Liver (tissue), 9 donors: Measurements from ENCODE around the gene FMO2. TPM values are rescaled to one million over a fixed set of nuclear protein-coding genes. Genes with fewer than 3 reads are reported as not detected.

Source experiments
- DNase-seq: peaks from one replicate; pipeline ENCODE4 v3.0.0-alpha.2; 2017; ENCODE audit warnings: low spot score
- H3K27ac ChIP-seq, 2 donors: one replicate each; pipeline ENCODE4 v1.7.0; 2013; ENCODE audit warnings: inconsistent platforms in 2 of 2, low read length in 2 of 2, control low read depth in 1 of 2, low read depth in 1 of 2, mild to moderate bottlenecking in 1 of 2
- H3K27me3 ChIP-seq, 4 donors: one replicate each; pipeline versions ENCODE4 v1.6.1 to v1.7.0; 2013; ENCODE audit warnings: low read length in 3 of 4, inconsistent platforms in 1 of 4, mild to moderate bottlenecking in 1 of 4, moderate library complexity in 1 of 4; ENCODE audit not compliant: control insufficient read depth in 4 of 4, insufficient read depth in 4 of 4
- H3K36me3 ChIP-seq, 4 donors: one replicate each; pipeline versions ENCODE4 v1.6.1 to v1.7.0; 2013; ENCODE audit warnings: low read length in 3 of 4, mild to moderate bottlenecking in 3 of 4, low read depth in 1 of 4, moderate library complexity in 1 of 4; ENCODE audit not compliant: control insufficient read depth in 4 of 4, insufficient read depth in 3 of 4
- H3K4me1 ChIP-seq, 4 donors: one replicate each; pipeline versions ENCODE4 v1.6.1 to v1.7.0; 2013; ENCODE audit warnings: low read length in 3 of 4, mild to moderate bottlenecking in 3 of 4, moderate library complexity in 1 of 4; ENCODE audit not compliant: control insufficient read depth in 4 of 4, insufficient read depth in 4 of 4
- H3K4me3 ChIP-seq, 3 donors: one replicate each; pipeline versions ENCODE4 v1.6.1 to v1.7.0; 2013; ENCODE audit warnings: low read length in 3 of 3, control low read depth in 1 of 3, low read depth in 1 of 3, mild to moderate bottlenecking in 1 of 3
- H3K9ac ChIP-seq, 2 donors: one replicate each; pipeline ENCODE4 v1.7.0; 2013; ENCODE audit warnings: low read length in 2 of 2, mild to moderate bottlenecking in 2 of 2, moderate library complexity in 2 of 2, control low read depth in 1 of 2, low read depth in 1 of 2
- H3K9me3 ChIP-seq, 4 donors: one replicate each; pipeline versions ENCODE4 v1.6.1 to v1.7.0; 2013; ENCODE audit warnings: low read length in 3 of 4; ENCODE audit not compliant: control insufficient read depth in 4 of 4
- ATF3 ChIP-seq: IDR thresholded peaks from 2 replicates; pipeline ENCODE4 v1.6.1; 2016; ENCODE audit warnings: antibody characterized with exemption
- EGR1 ChIP-seq, 2 donors: IDR thresholded peaks; 2 replicates each; pipeline ENCODE4 v1.6.1; 2016 to 2018; ENCODE audit warnings: antibody characterized with exemption in 2 of 2, low read depth in 2 of 2
- FOXA1 ChIP-seq: IDR thresholded peaks from 2 replicates; pipeline ENCODE4 v1.6.1; 2016; ENCODE audit warnings: antibody characterized with exemption
- FOXA2 ChIP-seq: IDR thresholded peaks from 2 replicates; pipeline ENCODE4 v1.6.1; 2016; ENCODE audit warnings: antibody characterized with exemption
- GABPA ChIP-seq, 2 donors: IDR thresholded peaks in 1 of 2; conservative IDR thresholded peaks in 1 of 2; 2 replicates each; pipeline ENCODE4 v1.6.1; 2016; ENCODE audit warnings: antibody characterized with exemption in 2 of 2, mild to moderate bottlenecking in 1 of 2, moderate library complexity in 1 of 2
- HNF4A ChIP-seq, 2 donors: conservative IDR thresholded peaks; 2 replicates each; pipeline ENCODE4 v1.6.1; 2016; ENCODE audit warnings: antibody characterized with exemption in 2 of 2, mild to moderate bottlenecking in 2 of 2
- HNF4G ChIP-seq: IDR thresholded peaks from 2 replicates; pipeline ENCODE4 v1.6.1; 2016; ENCODE audit warnings: antibody characterized with exemption
- JUND ChIP-seq, 2 donors: IDR thresholded peaks; 2 replicates each; pipeline ENCODE4 v1.6.1; 2016; ENCODE audit warnings: antibody characterized with exemption in 2 of 2
- NR2F2 ChIP-seq: IDR thresholded peaks from 2 replicates; pipeline ENCODE4 v1.6.1; 2016; ENCODE audit warnings: antibody characterized with exemption
- RAD21 ChIP-seq, 2 donors: IDR thresholded peaks; 2 replicates each; pipeline ENCODE4 v1.6.1; 2016; ENCODE audit warnings: antibody characterized with exemption in 2 of 2, mild to moderate bottlenecking in 2 of 2
- REST ChIP-seq: IDR thresholded peaks from 2 replicates; pipeline ENCODE4 v1.6.1; 2016; ENCODE audit warnings: antibody characterized with exemption, mild to moderate bottlenecking
- RXRA ChIP-seq, 2 donors: IDR thresholded peaks; 2 replicates each; pipeline ENCODE4 v1.6.1; 2017 to 2018; ENCODE audit warnings: antibody characterized with exemption in 2 of 2, mild to moderate bottlenecking in 1 of 2
- SP1 ChIP-seq: IDR thresholded peaks from 2 replicates; pipeline ENCODE4 v1.6.1; 2018; ENCODE audit warnings: antibody characterized with exemption, mild to moderate bottlenecking
- TAF1 ChIP-seq: conservative IDR thresholded peaks from 2 replicates; pipeline ENCODE4 v1.6.1; 2016; ENCODE audit warnings: antibody characterized with exemption, mild to moderate bottlenecking
- YY1 ChIP-seq: IDR thresholded peaks from 2 replicates; pipeline ENCODE4 v1.6.1; 2016; ENCODE audit warnings: antibody characterized with exemption, mild to moderate bottlenecking
- WGBS: extraction: QIAGEN DNeasy Blood & Tissue Kit; methylation state at CpG from one replicate; pipeline ENCODE4 v1.1.7; 2013; 5-methylcytosine and 5-hydroxymethylcytosine counted together
- polyA plus RNA-seq, 2 donors: library from polyadenylated mRNA; stranded (reverse) in 1 of 2; unstranded in 1 of 2; fragments of 200-250 nt in 1 of 2; fragments of >200 nt in 1 of 2; fragmentation: Nextera tagmentation in 1 of 2; extraction: Ambion mirVana in 1 of 2; gene quantifications; one replicate each; pipeline versions ENCODE4 v1.2.1 to v1.2.3, GENCODE V29; 2013 to 2015
- total RNA-seq, 2 donors: library from RNA; depleted of rRNA; stranded (reverse); fragments of >200 nt; gene quantifications; one replicate each; pipeline ENCODE4 v1.2.3, GENCODE V29; 2014
- TF ChIP-seq, protein P1 (sequence below): IDR thresholded peaks from 2 replicates; pipeline ENCODE4 v1.6.1; 2016; ENCODE audit warnings: antibody characterized with exemption
- TF ChIP-seq, protein P2 (sequence below): IDR thresholded peaks from 2 replicates; pipeline ENCODE4 v1.6.1; 2016; ENCODE audit warnings: antibody characterized with exemption
- TF ChIP-seq, protein P3 (sequence below): fragments of 150-350 bp; IDR thresholded peaks from 2 replicates; pipeline ENCODE4 v1.5.1; 2017; ENCODE audit warnings: improper control_type of control experiment, low read depth, low read length; ENCODE audit not compliant: missing input control
- donor health status: healthy.
- donor health status: healthy.
- donor health status: healthy.
- donor health status: healthy.
- donor health status: healthy.

The FMO2 gene
- total and polyA plus RNA-seq, 4 donors, result 0.14 to 1.6 (median 1.1) TPM

DNA sequence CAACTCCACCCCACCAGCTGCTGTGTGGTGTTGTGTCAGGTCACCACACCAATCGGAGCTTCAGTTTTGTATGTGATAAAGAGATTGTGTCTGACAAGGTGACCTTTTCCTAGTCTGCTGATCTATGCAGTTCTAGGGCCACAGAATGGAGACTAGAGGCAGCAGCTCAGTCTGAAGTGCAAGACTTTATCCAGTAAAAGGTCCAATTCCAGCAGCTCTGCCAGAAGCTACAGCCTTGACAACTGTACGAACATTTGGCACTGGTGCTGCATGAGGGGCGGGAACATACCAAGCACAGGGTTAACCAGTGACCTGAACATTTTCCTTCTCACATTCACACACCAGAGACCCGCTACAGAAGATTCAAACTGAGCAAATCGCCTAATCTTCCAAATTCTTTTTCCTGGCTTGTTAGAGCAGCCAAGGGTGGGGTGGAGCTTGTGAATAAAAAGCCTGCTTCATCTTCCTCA lies 72.5 kb downstream of the FMO2 start:
- Histone ChIP-seq H3K27me3 (no peaks in the 10 kb centered on the region), H3K4me3 (no peak overlapping the region), H3K9ac (no peak overlapping the region), H3K4me1 (peaks cover 2 to 9% (median 5%) of the 10 kb centered on the region in 4 donors), H3K27ac (no peak overlapping the region), H3K9me3 (no peaks in the 10 kb centered on the region), H3K36me3 (no peaks in the 10 kb centered on the region)
- DNase-seq, result no peak
- TF ChIP-seq RXRA (IDR thresholded peaks at IDR 0.05) (no peak), FOXA2 (no peak), HNF4G (no peak), GABPA (IDR thresholded peaks at IDR 0.05 in 1 of 2, conservative IDR thresholded peaks at IDR 0.05 in 1 of 2) (no peak), JUND (IDR thresholded peaks at IDR 0.05) (no peak), ATF3 (no peak), NR2F2 (no peak), REST (no peak), TAF1 (no peak), YY1 (no peak), EGR1 (IDR thresholded peaks at IDR 0.05; ENCODE audit: low read depth in 2 of 2) (no peak), SP1 (no peak), FOXA1 (no peak), HNF4A (conservative IDR thresholded peaks at IDR 0.05) (no peak), RAD21 (IDR thresholded peaks at IDR 0.05) (no peak)
- TF ChIP-seq, protein P1, sequence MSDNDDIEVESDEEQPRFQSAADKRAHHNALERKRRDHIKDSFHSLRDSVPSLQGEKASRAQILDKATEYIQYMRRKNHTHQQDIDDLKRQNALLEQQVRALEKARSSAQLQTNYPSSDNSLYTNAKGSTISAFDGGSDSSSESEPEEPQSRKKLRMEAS, result no peak
- TF ChIP-seq, protein P2, sequence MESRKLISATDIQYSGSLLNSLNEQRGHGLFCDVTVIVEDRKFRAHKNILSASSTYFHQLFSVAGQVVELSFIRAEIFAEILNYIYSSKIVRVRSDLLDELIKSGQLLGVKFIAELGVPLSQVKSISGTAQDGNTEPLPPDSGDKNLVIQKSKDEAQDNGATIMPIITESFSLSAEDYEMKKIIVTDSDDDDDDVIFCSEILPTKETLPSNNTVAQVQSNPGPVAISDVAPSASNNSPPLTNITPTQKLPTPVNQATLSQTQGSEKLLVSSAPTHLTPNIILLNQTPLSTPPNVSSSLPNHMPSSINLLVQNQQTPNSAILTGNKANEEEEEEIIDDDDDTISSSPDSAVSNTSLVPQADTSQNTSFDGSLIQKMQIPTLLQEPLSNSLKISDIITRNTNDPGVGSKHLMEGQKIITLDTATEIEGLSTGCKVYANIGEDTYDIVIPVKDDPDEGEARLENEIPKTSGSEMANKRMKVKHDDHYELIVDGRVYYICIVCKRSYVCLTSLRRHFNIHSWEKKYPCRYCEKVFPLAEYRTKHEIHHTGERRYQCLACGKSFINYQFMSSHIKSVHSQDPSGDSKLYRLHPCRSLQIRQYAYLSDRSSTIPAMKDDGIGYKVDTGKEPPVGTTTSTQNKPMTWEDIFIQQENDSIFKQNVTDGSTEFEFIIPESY, result no peak
- TF ChIP-seq, protein P3, sequence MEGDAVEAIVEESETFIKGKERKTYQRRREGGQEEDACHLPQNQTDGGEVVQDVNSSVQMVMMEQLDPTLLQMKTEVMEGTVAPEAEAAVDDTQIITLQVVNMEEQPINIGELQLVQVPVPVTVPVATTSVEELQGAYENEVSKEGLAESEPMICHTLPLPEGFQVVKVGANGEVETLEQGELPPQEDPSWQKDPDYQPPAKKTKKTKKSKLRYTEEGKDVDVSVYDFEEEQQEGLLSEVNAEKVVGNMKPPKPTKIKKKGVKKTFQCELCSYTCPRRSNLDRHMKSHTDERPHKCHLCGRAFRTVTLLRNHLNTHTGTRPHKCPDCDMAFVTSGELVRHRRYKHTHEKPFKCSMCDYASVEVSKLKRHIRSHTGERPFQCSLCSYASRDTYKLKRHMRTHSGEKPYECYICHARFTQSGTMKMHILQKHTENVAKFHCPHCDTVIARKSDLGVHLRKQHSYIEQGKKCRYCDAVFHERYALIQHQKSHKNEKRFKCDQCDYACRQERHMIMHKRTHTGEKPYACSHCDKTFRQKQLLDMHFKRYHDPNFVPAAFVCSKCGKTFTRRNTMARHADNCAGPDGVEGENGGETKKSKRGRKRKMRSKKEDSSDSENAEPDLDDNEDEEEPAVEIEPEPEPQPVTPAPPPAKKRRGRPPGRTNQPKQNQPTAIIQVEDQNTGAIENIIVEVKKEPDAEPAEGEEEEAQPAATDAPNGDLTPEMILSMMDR, result no peak
- WGBS, result 46% methylated on average over 5 of the region's 5 CpGs
